WTC11 (cell line): ENCODE data around the gene GRAMD4.

Source experiments
- CTCF ChIP-seq: fragments of 200-600 bp; IDR thresholded peaks from 2 replicates; pipeline ENCODE4 v1.8.0; 2022; ENCODE audit warnings: antibody characterized with exemption
- ESRRA ChIP-seq: sonication (generic); formaldehyde crosslinking; IDR thresholded peaks from 2 replicates; pipeline ENCODE4 v1.8.1; 2022; ENCODE audit warnings: mild to moderate bottlenecking, missing genetic modification reagents, borderline replicate concordance
- NR2C2 ChIP-seq: sonication (generic); formaldehyde crosslinking; IDR thresholded peaks from 2 replicates; pipeline ENCODE4 v1.8.0; 2022; ENCODE audit warnings: mild to moderate bottlenecking, missing genetic modification reagents
- TEAD4 ChIP-seq: sonication (generic); formaldehyde crosslinking; IDR thresholded peaks from 2 replicates; pipeline ENCODE4 v1.8.0; 2022; ENCODE audit warnings: mild to moderate bottlenecking, missing genetic modification reagents

GRCh38 chr22:46572911-46573780 lies 47.0 kb upstream of the GRAMD4 start:
- TF ChIP-seq CTCF (no peak), ESRRA (CRISPR knock-in tag) (no peak), TEAD4 (CRISPR knock-in tag) (no peak), NR2C2 (CRISPR knock-in tag) (no peak)
